ENCODE measurements around the gene CYP11A1. TPM values are rescaled to one million over a fixed set of nuclear protein-coding genes. Genes with fewer than 3 reads are reported as not detected.

CYP11A1 gene
- total and polyA plus RNA-seq, 2 experiments from 2014 or later = 5.4 to 13.0 TPM

DNA sequence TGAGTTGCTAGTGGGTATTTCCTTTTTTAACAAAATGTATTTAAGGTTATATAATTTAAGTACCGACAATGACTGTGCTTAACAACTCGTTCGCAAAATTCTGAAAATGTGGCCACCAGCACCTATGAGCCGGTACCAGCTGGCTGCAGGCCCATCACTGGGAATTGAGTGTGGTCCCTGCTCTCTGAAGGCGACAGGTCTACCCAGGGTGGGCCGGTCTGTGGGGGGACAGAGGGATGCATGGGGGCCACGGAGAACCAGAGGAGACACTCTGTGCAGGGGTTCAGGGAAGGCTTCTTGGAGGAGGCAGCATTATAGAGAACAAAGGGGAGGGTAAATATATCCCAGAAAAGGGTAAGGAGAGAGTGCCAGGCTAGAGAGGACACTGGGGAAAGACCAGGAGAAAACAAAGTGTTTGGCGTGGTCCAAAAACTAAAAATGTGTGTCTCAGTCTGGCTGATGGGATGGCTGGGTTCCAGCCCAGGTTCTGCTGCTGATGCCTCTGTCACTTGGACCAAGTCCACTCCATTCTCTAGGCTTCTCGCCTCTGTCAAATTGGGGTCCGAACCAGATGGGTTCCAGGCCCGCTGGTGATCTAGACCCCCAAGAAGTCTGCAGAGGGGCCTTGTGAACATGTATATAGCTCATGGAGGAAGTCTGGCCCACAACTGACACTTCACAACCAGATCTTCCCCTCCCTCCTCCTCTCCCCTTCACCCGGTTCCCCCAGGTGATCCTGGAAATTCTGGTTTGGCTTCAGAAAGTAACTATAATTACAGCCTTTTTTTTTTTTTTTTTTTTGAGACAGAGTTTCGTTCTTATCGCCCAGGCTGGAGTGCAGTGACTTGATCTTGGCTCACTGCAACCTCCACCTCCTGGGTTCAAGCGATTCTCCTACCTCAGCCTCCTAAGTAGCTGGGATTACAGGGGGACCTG lies 10.7 kb upstream of the CYP11A1 start:
- Histone ChIP-seq H3K27me3 (no peaks in the 10 kb centered on the region), H3K36me3 (no peaks in the 10 kb centered on the region), H3K9me3 (ENCODE audit: low read depth) (no peaks in the 10 kb centered on the region), H3K27ac (no peak overlapping the region), H3K4me1 (ENCODE audit: low read depth) (no peaks in the 10 kb centered on the region), H3K4me3 (no peak overlapping the region)
- TF ChIP-seq, protein P1, sequence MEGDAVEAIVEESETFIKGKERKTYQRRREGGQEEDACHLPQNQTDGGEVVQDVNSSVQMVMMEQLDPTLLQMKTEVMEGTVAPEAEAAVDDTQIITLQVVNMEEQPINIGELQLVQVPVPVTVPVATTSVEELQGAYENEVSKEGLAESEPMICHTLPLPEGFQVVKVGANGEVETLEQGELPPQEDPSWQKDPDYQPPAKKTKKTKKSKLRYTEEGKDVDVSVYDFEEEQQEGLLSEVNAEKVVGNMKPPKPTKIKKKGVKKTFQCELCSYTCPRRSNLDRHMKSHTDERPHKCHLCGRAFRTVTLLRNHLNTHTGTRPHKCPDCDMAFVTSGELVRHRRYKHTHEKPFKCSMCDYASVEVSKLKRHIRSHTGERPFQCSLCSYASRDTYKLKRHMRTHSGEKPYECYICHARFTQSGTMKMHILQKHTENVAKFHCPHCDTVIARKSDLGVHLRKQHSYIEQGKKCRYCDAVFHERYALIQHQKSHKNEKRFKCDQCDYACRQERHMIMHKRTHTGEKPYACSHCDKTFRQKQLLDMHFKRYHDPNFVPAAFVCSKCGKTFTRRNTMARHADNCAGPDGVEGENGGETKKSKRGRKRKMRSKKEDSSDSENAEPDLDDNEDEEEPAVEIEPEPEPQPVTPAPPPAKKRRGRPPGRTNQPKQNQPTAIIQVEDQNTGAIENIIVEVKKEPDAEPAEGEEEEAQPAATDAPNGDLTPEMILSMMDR (IDR thresholded peaks at IDR 0.05; ENCODE audit: low read depth, low read length) = no peak
- no peak for DNase-seq (ENCODE audit: low read depth in 1 of 2, low spot score in 1 of 2)

DNA sequence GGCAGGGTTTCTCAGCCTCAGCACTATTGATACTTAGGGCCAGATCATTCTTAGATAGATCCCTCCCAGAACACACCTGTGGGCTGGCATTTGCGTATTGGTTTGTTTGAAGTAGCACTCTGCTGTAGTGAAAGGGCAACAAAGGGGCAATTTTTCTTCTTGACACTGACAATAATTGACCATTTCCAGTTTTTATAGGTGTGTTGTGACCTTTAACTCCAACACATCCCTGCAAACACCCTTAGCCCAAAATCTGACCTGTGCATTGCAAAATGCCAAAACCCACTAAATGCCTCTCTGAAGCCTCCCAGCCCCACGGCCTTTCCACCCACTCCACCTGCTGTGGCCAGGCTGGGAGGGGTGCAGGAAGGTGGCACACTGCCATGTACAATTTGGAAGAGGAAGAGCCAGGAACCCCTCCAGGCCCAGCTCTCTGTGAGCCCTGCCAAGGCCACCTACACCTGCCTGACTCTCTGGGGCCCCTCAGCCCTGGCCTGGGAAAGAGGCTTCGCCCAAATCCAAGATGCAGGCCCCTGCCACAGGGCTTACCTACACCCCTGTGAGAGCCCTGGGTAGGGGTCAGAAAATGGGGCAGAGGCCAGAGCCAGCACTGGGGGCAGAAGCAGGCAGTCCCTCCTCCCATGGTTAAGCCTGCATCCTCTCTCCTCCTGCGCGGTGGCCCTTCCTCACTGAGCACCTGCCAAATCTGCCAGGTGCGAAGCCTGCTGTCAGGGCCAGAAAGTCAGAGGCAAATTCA lies 9.6 kb upstream of the CYP11A1 start:
- Histone ChIP-seq H3K27me3 (no peaks in the 10 kb centered on the region), H3K36me3 (no peaks in the 10 kb centered on the region), H3K4me3 (no peak overlapping the region), H3K9me3 (ENCODE audit: low read depth) (no peaks in the 10 kb centered on the region), H3K27ac (no peak overlapping the region), H3K4me1 (ENCODE audit: low read depth) (no peaks in the 10 kb centered on the region)
- no peak for DNase-seq (ENCODE audit: low read depth in 1 of 2, low spot score in 1 of 2)
- TF ChIP-seq, protein P1 (IDR thresholded peaks at IDR 0.05; ENCODE audit: low read depth, low read length) = no peak

DNA sequence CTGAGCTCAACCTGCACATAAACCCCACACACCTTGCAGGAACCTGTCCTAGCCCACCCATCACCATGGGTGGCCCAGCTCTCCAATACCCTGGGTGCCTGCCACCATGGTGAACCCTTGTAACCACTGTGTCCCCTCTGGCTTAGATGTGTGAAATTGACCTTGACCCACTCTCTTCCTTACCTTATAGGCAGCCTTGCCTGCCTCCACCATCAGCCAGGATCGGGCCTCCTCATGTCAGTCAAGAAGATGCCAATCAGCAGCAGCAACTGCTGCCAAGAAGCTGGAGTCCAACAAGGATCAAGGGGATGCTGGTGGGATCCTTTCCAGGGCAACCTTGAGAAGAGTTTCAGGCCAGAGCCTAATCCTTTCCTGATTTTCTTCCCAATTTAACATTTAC lies 8.8 kb upstream of the CYP11A1 start:
- DNase-seq (ENCODE audit: low read depth in 1 of 2, low spot score in 1 of 2) = no peak

DNA sequence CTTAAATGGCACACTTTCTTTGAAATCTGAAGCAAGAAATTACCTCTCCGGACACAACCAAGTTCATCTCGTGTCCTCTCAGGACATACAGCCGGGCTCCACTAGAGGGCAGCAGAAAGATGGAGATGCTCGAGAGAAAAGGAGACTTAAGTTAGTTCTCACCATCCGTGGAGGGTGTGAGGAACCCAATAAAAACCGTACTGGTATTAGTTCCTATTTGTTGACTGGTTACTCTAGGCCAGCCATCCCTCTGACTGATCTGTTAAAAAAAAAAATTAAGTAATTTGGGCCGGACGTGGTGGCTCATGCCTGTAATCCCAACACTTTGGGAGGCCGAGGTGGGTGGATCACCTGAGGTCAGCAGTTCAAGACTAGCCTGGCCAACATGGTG lies 7.9 kb upstream of the CYP11A1 start:
- Histone ChIP-seq H3K4me1 (ENCODE audit: low read depth) (no peaks in the 10 kb centered on the region), H3K27ac (no peak overlapping the region), H3K36me3 (no peaks in the 10 kb centered on the region), H3K9me3 (ENCODE audit: low read depth) (no peaks in the 10 kb centered on the region), H3K27me3 (no peaks in the 10 kb centered on the region), H3K4me3 (no peak overlapping the region)
- DNase-seq (ENCODE audit: low read depth in 1 of 2, low spot score in 1 of 2) = peak; percentile 86 to 88
- TF ChIP-seq, protein P1 (IDR thresholded peaks at IDR 0.05; ENCODE audit: low read depth, low read length) = peak; percentile 89

More for the DNA sequence above, 8.8 kb upstream of the CYP11A1 start:
- Histone ChIP-seq H3K27ac (no peak overlapping the region), H3K9me3 (ENCODE audit: low read depth) (no peaks in the 10 kb centered on the region), H3K4me1 (ENCODE audit: low read depth) (no peaks in the 10 kb centered on the region), H3K27me3 (no peaks in the 10 kb centered on the region), H3K36me3 (no peaks in the 10 kb centered on the region), H3K4me3 (no peak overlapping the region)
- TF ChIP-seq, protein P1 (IDR thresholded peaks at IDR 0.05; ENCODE audit: low read depth, low read length) = no peak

DNA sequence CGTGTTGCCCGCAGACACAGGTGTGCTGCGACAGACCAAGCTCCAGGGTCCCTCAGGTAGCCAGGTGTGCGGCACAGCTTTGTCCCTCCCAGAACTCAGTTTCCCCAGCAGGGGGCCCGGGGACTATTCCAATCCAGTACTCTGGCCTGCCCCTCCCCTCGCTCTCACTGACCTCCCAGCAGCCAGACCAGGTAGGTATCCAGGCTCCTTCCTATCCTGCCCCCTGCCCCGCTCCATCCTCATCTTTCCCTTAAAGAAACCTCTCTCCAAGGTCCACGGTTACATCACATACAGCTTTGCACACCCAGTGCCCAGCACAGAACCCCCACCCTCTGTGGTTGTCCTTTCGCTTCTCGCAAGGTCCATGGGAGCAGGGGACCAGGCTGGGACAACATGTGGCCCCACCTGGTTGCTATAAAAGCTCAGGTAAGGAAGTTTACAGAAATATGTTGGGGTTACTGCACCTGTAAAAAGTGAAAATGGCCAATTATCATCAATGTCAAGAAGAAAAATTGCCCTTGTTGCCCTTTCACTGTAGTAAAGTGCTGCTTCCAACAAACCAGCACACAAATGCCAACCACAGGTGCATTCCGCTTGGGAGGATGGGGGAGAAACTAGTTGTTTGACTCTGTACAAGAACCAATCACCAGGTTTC lies 7.3 kb upstream of the CYP11A1 start:
- Histone ChIP-seq H3K4me1 (ENCODE audit: low read depth) (no peaks in the 10 kb centered on the region), H3K9me3 (ENCODE audit: low read depth) (no peaks in the 10 kb centered on the region), H3K36me3 (no peaks in the 10 kb centered on the region), H3K4me3 (peak overlapping the region; percentile 51), H3K27ac (no peak overlapping the region), H3K27me3 (no peaks in the 10 kb centered on the region)
- TF ChIP-seq, protein P1 (IDR thresholded peaks at IDR 0.05; ENCODE audit: low read depth, low read length) = no peak
- no peak for DNase-seq (ENCODE audit: low read depth in 1 of 2, low spot score in 1 of 2)
